SK-N-SH (cell line): ENCODE results near the gene P2RY6. TPM values are rescaled to one million over a fixed set of nuclear protein-coding genes. Genes with fewer than 3 reads are reported as not detected.

Experiments
- CTCF ChIA-PET: fragments of 300-600, 350-600 bp; formaldehyde crosslinking; extraction: SDS; loops from one replicate; lab custom pipeline; 2021; lab: Yijun Ruan, JAX
- POLR2A ChIA-PET: fragments of 350-600 bp; sonication (Branson Sonifier 250); formaldehyde crosslinking; extraction: SDS; loops from one replicate; lab custom pipeline; 2020; ENCODE audit warnings: antibody characterized with exemption, inconsistent platforms; lab: Yijun Ruan, JAX
- DNase-seq: peaks from one replicate; pipeline ENCODE4 v3.0.0; 2012
- H2AFZ ChIP-seq: fragments of 200-600 bp; sonication (generic); 2 replicates; pipeline ENCODE4 v1.8.1; 2016; ENCODE audit warnings: antibody characterized with exemption, mild to moderate bottlenecking, low read depth
- H3F3A ChIP-seq: fragments of 200-600 bp; sonication (generic); replicated peaks from 2 replicates; pipeline ENCODE3; 2016; ENCODE audit warnings: antibody characterized with exemption, mild to moderate bottlenecking; ENCODE audit not compliant: insufficient read depth
- H3K27ac ChIP-seq, 2 experiments: fragments of 200-500 bp in 1 of 2; fragments of 200-600 bp in 1 of 2; sonication (Bioruptor generic) in 1 of 2; sonication (generic), shearing (Covaris generic) in 1 of 2; 2 replicates each; pipeline versions ENCODE4 v1.5.1 to v1.6.1; 2014 to 2016; ENCODE audit warnings: low read depth in 2 of 2, inconsistent platforms in 1 of 2, low read length in 1 of 2, mild to moderate bottlenecking in 1 of 2, mixed read lengths in 1 of 2
- H3K27me3 ChIP-seq: fragments of 200-600 bp; sonication (generic), shearing (Covaris generic); 2 replicates; pipeline ENCODE4 v1.6.1; 2016; ENCODE audit warnings: mixed run types; ENCODE audit not compliant: insufficient read depth
- H3K36me3 ChIP-seq, 2 experiments: fragments of 200-500 bp in 1 of 2; fragments of 200-600 bp in 1 of 2; sonication (Bioruptor generic) in 1 of 2; sonication (generic) in 1 of 2; replicated peaks in 1 of 2; 2 replicates each; pipeline versions ENCODE3 to v1.5.1; 2014 to 2016; ENCODE audit warnings: low read length in 1 of 2, mild to moderate bottlenecking in 1 of 2; ENCODE audit not compliant: insufficient read depth in 2 of 2, control insufficient read depth in 1 of 2
- H3K4me1 ChIP-seq, 2 experiments: fragments of 200-500 bp in 1 of 2; fragments of 200-600 bp in 1 of 2; sonication (Bioruptor generic) in 1 of 2; sonication (generic), shearing (Covaris generic) in 1 of 2; 2 replicates each; pipeline versions ENCODE4 v1.5.1 to v1.6.1; 2014 to 2016; ENCODE audit warnings: low read depth in 1 of 2, low read length in 1 of 2, mixed run types in 1 of 2; ENCODE audit not compliant: insufficient read depth in 2 of 2, control insufficient read depth in 1 of 2
- H3K4me2 ChIP-seq: fragments of 200-600 bp; sonication (generic), shearing (Covaris generic); 2 replicates; pipeline ENCODE4 v1.6.1; 2017; ENCODE audit warnings: mixed run types
- H3K4me3 ChIP-seq, 2 experiments: fragments of 200-500 bp in 1 of 2; fragments of 200-600 bp in 1 of 2; sonication (Bioruptor generic) in 1 of 2; sonication (generic), shearing (Covaris generic) in 1 of 2; 2 replicates each; pipeline versions ENCODE4 v1.5.1 to v1.8.1; 2014 to 2016; ENCODE audit warnings: low read depth in 2 of 2, inconsistent platforms in 1 of 2, low read length in 1 of 2, mild to moderate bottlenecking in 1 of 2, mixed read lengths in 1 of 2, moderate library complexity in 1 of 2
- H3K79me2 ChIP-seq: fragments of 200-600 bp; sonication (generic); 2 replicates; pipeline ENCODE4 v1.8.1; 2017; ENCODE audit warnings: mild to moderate bottlenecking; ENCODE audit not compliant: insufficient read depth
- H3K9ac ChIP-seq: fragments of 200-600 bp; sonication (generic); 2 replicates; pipeline ENCODE4 v1.6.1; 2017; ENCODE audit warnings: mixed run types
- H3K9me2 ChIP-seq: fragments of 200-600 bp; sonication (generic); 2 replicates; pipeline ENCODE4 v1.6.1; 2017; ENCODE audit warnings: mixed run types
- H3K9me3 ChIP-seq: fragments of 200-600 bp; sonication (generic); 2 replicates; pipeline ENCODE4 v1.6.1; 2017; ENCODE audit warnings: mixed run types, mild to moderate bottlenecking, moderate library complexity
- H4K20me1 ChIP-seq: fragments of 200-600 bp; sonication (generic); 2 replicates; pipeline ENCODE4 v1.6.1; 2017; ENCODE audit warnings: mild to moderate bottlenecking, mixed run types; ENCODE audit not compliant: insufficient read depth
- EP300 ChIP-seq, 2 experiments: IDR thresholded peaks; 2 replicates each; pipeline versions ENCODE4 v1.4.0 to v1.6.1; 2012; ENCODE audit warnings: borderline replicate concordance in 1 of 2, low read depth in 1 of 2, low read length in 1 of 2
- FOSL2 ChIP-seq: IDR thresholded peaks from 2 replicates; pipeline ENCODE4 v1.4.0; 2012; ENCODE audit warnings: low read depth, mild to moderate bottlenecking, moderate library complexity, borderline replicate concordance
- FOXM1 ChIP-seq: IDR thresholded peaks from 2 replicates; pipeline ENCODE4 v1.4.0; 2012; ENCODE audit warnings: low read depth, mild to moderate bottlenecking
- GABPA ChIP-seq: IDR thresholded peaks from 2 replicates; pipeline ENCODE4 v1.4.0; 2012; ENCODE audit warnings: low read depth, mild to moderate bottlenecking
- GATA2 ChIP-seq: sonication (generic); formaldehyde crosslinking; IDR thresholded peaks from 2 replicates; pipeline ENCODE4 v1.5.0; 2020; ENCODE audit warnings: mild to moderate bottlenecking, missing genetic modification reagents
- IRF3 ChIP-seq: fragments of 150-350 bp; IDR thresholded peaks from 2 replicates; pipeline ENCODE4 v1.6.1; 2016; ENCODE audit warnings: mild to moderate bottlenecking, low read depth, low read length
- JUND ChIP-seq: IDR thresholded peaks from 2 replicates; pipeline ENCODE4 v1.4.0; 2012
- MAX ChIP-seq: IDR thresholded peaks from 2 replicates; pipeline ENCODE4 v1.4.0; 2012; ENCODE audit warnings: low read depth
- NFIC ChIP-seq: IDR thresholded peaks from 2 replicates; pipeline ENCODE4 v1.4.0; 2012; ENCODE audit warnings: borderline replicate concordance
- NRF1 ChIP-seq: IDR thresholded peaks from 2 replicates; pipeline ENCODE4 v1.6.1; 2012; ENCODE audit warnings: low read depth, mild to moderate bottlenecking, low read length
- POLR2AphosphoS5 ChIP-seq: IDR thresholded peaks from 2 replicates; pipeline ENCODE4 v1.6.1; 2012; ENCODE audit warnings: low read depth, low read length
- REST ChIP-seq: IDR thresholded peaks from 2 replicates; pipeline ENCODE4 v1.6.1; 2012; ENCODE audit warnings: mild to moderate bottlenecking, low read depth, low read length, moderate library complexity
- RXRA ChIP-seq: IDR thresholded peaks from 2 replicates; pipeline ENCODE4 v1.4.0; 2012; ENCODE audit warnings: low read depth, mild to moderate bottlenecking, borderline replicate concordance
- SMC3 ChIP-seq: IDR thresholded peaks from 2 replicates; pipeline ENCODE4 v1.6.1; 2012; ENCODE audit warnings: low read depth, low read length, improper control_type of control experiment
- TAF1 ChIP-seq: IDR thresholded peaks from 2 replicates; pipeline ENCODE4 v1.6.1; 2012; ENCODE audit warnings: low read depth, mild to moderate bottlenecking, low read length, moderate library complexity, borderline replicate concordance
- TCF12 ChIP-seq: IDR thresholded peaks from 2 replicates; pipeline ENCODE4 v1.4.0; 2012
- YY1 ChIP-seq: IDR thresholded peaks from 2 replicates; pipeline ENCODE4 v1.4.0; 2012; ENCODE audit warnings: low read depth, mild to moderate bottlenecking
- WGBS: methylation state at CpG from one replicate; pipeline ENCODE4 v1.1.6; 2017; ENCODE audit warnings: low lambda C conversion rate; 5-methylcytosine and 5-hydroxymethylcytosine counted together
- polyA plus RNA-seq, 3 experiments: library from polyadenylated mRNA; depleted of rRNA; stranded (reverse); fragments of >200 nt; gene quantifications; 2 replicates each; pipeline ENCODE4 v1.2.3, GENCODE V29; 2012
- TF ChIP-seq, protein P1 (sequence below): IDR thresholded peaks from 2 replicates; pipeline ENCODE4; 2012
- TF ChIP-seq, protein P2 (sequence below): IDR thresholded peaks from 2 replicates; pipeline ENCODE4 v1.4.0; 2012; ENCODE audit warnings: low read depth, borderline replicate concordance

Gene P2RY6
- polyA plus RNA-seq, 1 of the 3 experiments (the other 2 are of a cell fraction): 0.15 TPM

DNA sequence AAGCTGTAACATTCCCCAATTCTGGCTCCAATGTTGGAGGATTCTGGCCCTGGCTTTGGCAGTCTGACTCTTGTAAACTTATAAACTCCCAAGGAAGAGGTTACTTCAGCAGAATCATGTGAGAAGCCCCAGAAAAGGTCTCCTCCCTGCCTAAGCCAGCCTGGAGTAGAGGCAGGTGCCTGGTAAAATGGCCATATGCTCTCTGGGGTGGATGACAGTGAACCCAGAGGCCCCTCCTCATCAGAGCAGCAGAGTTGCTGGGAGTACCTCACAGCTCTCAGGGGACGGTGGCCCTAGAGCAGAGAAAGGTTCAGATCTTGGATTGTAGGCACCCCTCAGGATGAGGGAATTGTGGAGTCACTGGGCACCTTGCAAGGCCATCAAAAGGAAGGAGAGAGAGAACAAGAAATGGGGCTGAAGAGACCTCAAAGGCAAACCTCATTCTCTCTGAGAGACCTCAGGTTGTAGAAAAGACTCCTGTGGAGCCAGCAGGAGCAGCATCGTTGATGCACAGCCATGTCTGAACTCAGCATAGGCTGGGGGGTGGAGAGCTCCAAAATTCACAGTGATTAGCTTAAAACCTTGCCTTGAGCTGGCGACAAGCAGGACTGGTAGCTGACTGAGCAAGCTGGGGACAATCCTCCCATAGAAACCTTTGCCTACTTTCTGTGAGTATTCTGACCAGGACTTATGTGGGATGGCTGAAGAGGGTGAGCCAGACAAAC is 4.9 kb upstream of the P2RY6 start:
- Histone ChIP-seq H4K20me1 (no peaks in the 10 kb centered on the region), H3K36me3 (no peaks in the 10 kb centered on the region), H3K9ac (no peak overlapping the region), H3K4me3 (no peak overlapping the region), H3K27ac (no peak overlapping the region), H3K9me3 (no peaks in the 10 kb centered on the region), H3K4me2 (no peak overlapping the region), H3K27me3 (no peaks in the 10 kb centered on the region), H3K9me2 (no peaks in the 10 kb centered on the region), H3F3A (no peaks in the 10 kb centered on the region), H3K4me1 (peaks cover 3 to 37% of the 10 kb centered on the region in 2 experiments; a peak in 2 of 4 replicates), H2AFZ (no peak overlapping the region), H3K79me2 (no peaks in the 10 kb centered on the region)
- TF ChIP-seq SMC3 (no peak), GABPA (no peak), POLR2AphosphoS5 (no peak), EP300 (IDR thresholded peaks at IDR 0.05; ENCODE audit: borderline replicate concordance in 1 of 2, low read depth in 1 of 2, low read length in 1 of 2) (no peak), RXRA (no peak), MAX (no peak), REST (no peak), FOXM1 (no peak), YY1 (no peak), JUND (no peak), TCF12 (no peak), GATA2 (no peak), NFIC (no peak), TAF1 (no peak), FOSL2 (no peak), IRF3 (no peak), NRF1 (no peak)
- TF ChIP-seq, protein P1, sequence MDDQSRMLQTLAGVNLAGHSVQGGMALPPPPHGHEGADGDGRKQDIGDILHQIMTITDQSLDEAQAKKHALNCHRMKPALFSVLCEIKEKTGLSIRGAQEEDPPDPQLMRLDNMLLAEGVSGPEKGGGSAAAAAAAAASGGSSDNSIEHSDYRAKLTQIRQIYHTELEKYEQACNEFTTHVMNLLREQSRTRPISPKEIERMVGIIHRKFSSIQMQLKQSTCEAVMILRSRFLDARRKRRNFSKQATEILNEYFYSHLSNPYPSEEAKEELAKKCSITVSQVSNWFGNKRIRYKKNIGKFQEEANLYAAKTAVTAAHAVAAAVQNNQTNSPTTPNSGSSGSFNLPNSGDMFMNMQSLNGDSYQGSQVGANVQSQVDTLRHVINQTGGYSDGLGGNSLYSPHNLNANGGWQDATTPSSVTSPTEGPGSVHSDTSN: no peak
- TF ChIP-seq, protein P2, sequence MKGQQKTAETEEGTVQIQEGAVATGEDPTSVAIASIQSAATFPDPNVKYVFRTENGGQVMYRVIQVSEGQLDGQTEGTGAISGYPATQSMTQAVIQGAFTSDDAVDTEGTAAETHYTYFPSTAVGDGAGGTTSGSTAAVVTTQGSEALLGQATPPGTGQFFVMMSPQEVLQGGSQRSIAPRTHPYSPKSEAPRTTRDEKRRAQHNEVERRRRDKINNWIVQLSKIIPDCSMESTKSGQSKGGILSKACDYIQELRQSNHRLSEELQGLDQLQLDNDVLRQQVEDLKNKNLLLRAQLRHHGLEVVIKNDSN: no peak
- ChIA-PET CTCF (interaction anchor here (0.7 to 15.0 kb wide), 5 partner anchors 9 to 84 kb away, joined by 3 to 179 read pairs (median 11); no protein-coding TSS in a partner anchor), POLR2A (no interaction called here)
- WGBS: 83% methylated on average over 2 of the region's 3 CpGs
- DNase-seq: no peak
